ENCODE measurements around the gene NEGR1.

GRCh38 chr1:72111662-72112061 lies 170.7 kb downstream of the NEGR1 start:
- TF ChIP-seq TAF1 (IDR thresholded peaks at IDR 0.05; ENCODE audit: low read depth) (no peak), CTCF (IDR thresholded peaks at IDR 0.05; ENCODE audit: poor library complexity, severe bottlenecking) (no peak), REST (IDR thresholded peaks at IDR 0.05; ENCODE audit: borderline replicate concordance) (no peak), EZH2 (IDR thresholded peaks at IDR 0.05; ENCODE audit: borderline replicate concordance, insufficient read depth, low read length, poor library complexity, severe bottlenecking) (no peak), POLR2AphosphoS5 (IDR thresholded peaks at IDR 0.05) (no peak), RAD21 (conservative IDR thresholded peaks at IDR 0.05) (no peak), EP300 (conservative IDR thresholded peaks at IDR 0.05; ENCODE audit: poor library complexity, severe bottlenecking) (no peak), MXI1 (conservative IDR thresholded peaks at IDR 0.05; ENCODE audit: poor library complexity, severe bottlenecking) (no peak)
